Measurements from ENCODE around the gene PRRT1.
"Not testable (repeated sequence)": the region's sequence is repeated elsewhere in the genome, so short reads cannot be mapped to it uniquely, and the experiment has no call there.

PRRT1 gene

GRCh38 chr6:32195652-32195901 is 43.8 kb upstream of the PRRT1 start:
- peak; percentile 97 for DNase-seq (ENCODE audit: low read depth)
- peak overlapping the region; percentile 89 for H3K4me3 ChIP-seq (ENCODE audit: low read depth, low read length)
- no peak for TF ChIP-seq CTCF (IDR thresholded peaks at IDR 0.05; ENCODE audit: control insufficient read depth, extremely low read depth, insufficient read depth)

GRCh38 chr6:32194825-32195651 is 43.3 kb upstream of the PRRT1 start:
- peak overlapping the region; percentile 67 for H3K4me3 ChIP-seq (ENCODE audit: low read depth, low read length)
- TF ChIP-seq CTCF (IDR thresholded peaks at IDR 0.05; ENCODE audit: control insufficient read depth, extremely low read depth, insufficient read depth) = peak; percentile 63
- DNase-seq (ENCODE audit: low read depth) = peak; percentile 27

GRCh38 chr6:32194388-32194787 is 42.6 kb upstream of the PRRT1 start:
- H3K4me3 ChIP-seq (ENCODE audit: low read depth, low read length) = no peak overlapping the region
- no peak for TF ChIP-seq CTCF (IDR thresholded peaks at IDR 0.05; ENCODE audit: control insufficient read depth, extremely low read depth, insufficient read depth)
- DNase-seq (ENCODE audit: low read depth) = no peak

GRCh38 chr6:32193096-32193495 is 41.4 kb upstream of the PRRT1 start:
- not testable (repeated sequence) for H3K4me3 ChIP-seq (ENCODE audit: low read depth, low read length); DNase-seq (ENCODE audit: low read depth)

- H3K4me3 ChIP-seq (ENCODE audit: low read depth, low read length) = no peak within 1 kb of the TSS
- TF ChIP-seq CTCF (IDR thresholded peaks at IDR 0.05; ENCODE audit: control insufficient read depth, extremely low read depth, insufficient read depth) = no peak
- DNase-seq (ENCODE audit: low read depth) = no peak
These were observed 40.9 kb upstream of the PRRT1 start, which contains the start of gene GPSM3 for GRCh38 chr6:32192608-32193039. Gene GPSM3 (minus strand): TSS chr6:32192643. CDS start chr6:32192513, 130 bp downstream.

- no peak overlapping the region for H3K4me3 ChIP-seq (ENCODE audit: low read depth, low read length)
- TF ChIP-seq CTCF (IDR thresholded peaks at IDR 0.05; ENCODE audit: control insufficient read depth, extremely low read depth, insufficient read depth) = no peak
These were observed 40.2 kb upstream of the PRRT1 start for GRCh38 chr6:32191696-32192607.

GRCh38 chr6:32190911-32191677 is 39.4 kb upstream of the PRRT1 start:
- DNase-seq (ENCODE audit: low read depth) = no peak
- no peak for TF ChIP-seq CTCF (IDR thresholded peaks at IDR 0.05; ENCODE audit: control insufficient read depth, extremely low read depth, insufficient read depth)
- H3K4me3 ChIP-seq (ENCODE audit: low read depth, low read length) = peak overlapping the region; percentile 76

More at GRCh38 chr6:32191696-32192607, 40.2 kb upstream of the PRRT1 start:
- no peak for DNase-seq (ENCODE audit: low read depth)
